Activated naive CD8-positive, alpha-beta T cell (primary cell): ENCODE data around the gene OGT.
"Not testable (repeated sequence)": the region's sequence is repeated elsewhere in the genome, so short reads cannot be mapped to it uniquely, and the experiment has no call there.

ENCODE experiments used
- H3K27ac Mint-ChIP-seq: one replicate; pipeline ENCODE4 v1.8.0; 2021; ENCODE audit warnings: mixed read lengths
- H3K27me3 Mint-ChIP-seq: one replicate; pipeline ENCODE4 v1.8.0; 2021; ENCODE audit warnings: mixed read lengths
- H3K36me3 Mint-ChIP-seq: one replicate; pipeline ENCODE4 v1.8.0; 2021; ENCODE audit warnings: mixed read lengths
- H3K4me1 Mint-ChIP-seq: one replicate; pipeline ENCODE4 v1.8.0; 2021; ENCODE audit warnings: low read depth, mixed read lengths
- H3K4me3 Mint-ChIP-seq: one replicate; pipeline ENCODE4 v1.8.0; 2021; ENCODE audit warnings: mild to moderate bottlenecking, mixed read lengths
- H3K9me3 Mint-ChIP-seq: one replicate; pipeline ENCODE4 v1.8.0; 2021; ENCODE audit warnings: low read depth, mixed read lengths

OGT gene

DNA sequence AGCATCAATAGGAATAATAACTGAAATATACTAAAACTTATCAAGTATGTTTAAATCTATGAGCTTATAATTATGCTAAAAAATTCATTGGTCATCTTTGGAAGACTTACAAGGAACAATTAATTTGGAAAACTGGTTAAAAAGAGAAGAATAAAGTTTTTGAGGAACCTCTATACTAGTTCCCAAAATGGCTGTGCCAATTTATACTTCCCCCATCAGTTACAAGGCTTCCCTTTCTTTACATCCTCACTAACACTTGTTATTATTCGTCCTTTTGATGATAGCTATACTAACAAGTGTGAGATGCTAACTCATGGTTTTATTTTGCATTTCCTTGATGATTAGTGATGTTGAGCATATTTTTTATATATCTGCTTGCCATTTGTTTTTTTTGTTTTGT lies 17.1 kb downstream of the OGT start:
- H3K4me3 Mint-ChIP-seq: peak overlapping the region; percentile 40
- peaks cover 49% of the 10 kb centered on the region for H3K4me1 Mint-ChIP-seq
- peak overlapping the region; percentile 87 for H3K27ac Mint-ChIP-seq
- H3K27me3 Mint-ChIP-seq: no peaks in the 10 kb centered on the region
- no peaks in the 10 kb centered on the region for H3K9me3 Mint-ChIP-seq
- H3K36me3 Mint-ChIP-seq: peaks cover 2% of the 10 kb centered on the region

GRCh38 chrX:71550578-71550977 lies 17.7 kb downstream of the OGT start:
- H3K4me3 Mint-ChIP-seq: peak overlapping the region; percentile 40
- H3K36me3 Mint-ChIP-seq: peaks cover 4% of the 10 kb centered on the region
- peaks cover 47% of the 10 kb centered on the region for H3K4me1 Mint-ChIP-seq
- peak overlapping the region; percentile 87 for H3K27ac Mint-ChIP-seq
- no peaks in the 10 kb centered on the region for H3K27me3 Mint-ChIP-seq
- H3K9me3 Mint-ChIP-seq: no peaks in the 10 kb centered on the region

DNA sequence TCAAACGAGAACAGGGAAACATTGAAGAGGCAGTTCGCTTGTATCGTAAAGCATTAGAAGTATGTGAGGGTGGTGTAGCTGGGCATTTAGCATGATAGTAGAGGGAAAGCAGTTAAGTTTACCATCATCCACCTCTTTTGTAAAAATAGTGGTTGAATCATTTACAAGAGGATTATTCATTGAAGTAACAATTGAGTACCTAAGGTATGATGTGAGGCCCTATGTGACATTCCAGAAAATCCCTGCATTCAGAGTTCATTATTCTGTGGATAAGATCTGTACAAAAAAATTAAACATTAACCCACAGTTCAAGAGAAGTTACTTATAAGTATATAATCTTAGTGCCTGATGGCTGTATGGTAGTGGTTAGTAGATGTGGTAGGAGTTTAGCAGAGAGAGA lies 23.1 kb downstream of the OGT start:
- H3K36me3 Mint-ChIP-seq: peaks cover 4% of the 10 kb centered on the region
- no peak overlapping the region for H3K4me3 Mint-ChIP-seq
- H3K4me1 Mint-ChIP-seq: peaks cover 24% of the 10 kb centered on the region
- H3K27ac Mint-ChIP-seq: peak overlapping the region; percentile 83
- no peaks in the 10 kb centered on the region for H3K9me3 Mint-ChIP-seq
- no peaks in the 10 kb centered on the region for H3K27me3 Mint-ChIP-seq

DNA sequence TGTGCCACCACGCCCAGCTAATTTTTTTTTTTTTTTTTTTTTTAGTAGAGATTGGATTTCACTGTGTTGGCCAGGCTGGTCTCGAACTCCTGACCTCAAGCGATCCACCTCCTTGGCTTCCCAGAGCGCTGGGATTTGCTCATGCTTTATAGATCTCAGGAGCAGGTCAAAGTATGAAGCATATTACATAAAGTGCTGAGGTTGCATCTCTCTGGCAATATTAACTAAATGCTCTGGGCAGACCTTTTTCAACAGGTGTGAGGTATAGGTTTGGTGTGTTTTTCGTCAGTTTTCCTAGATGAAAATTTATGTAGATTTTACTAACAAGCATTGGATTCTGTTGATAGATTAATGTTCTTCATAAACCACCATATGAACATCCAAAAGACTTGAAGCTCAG lies 26.0 kb downstream of the OGT start:
- no peak overlapping the region for H3K27ac Mint-ChIP-seq
- H3K4me1 Mint-ChIP-seq: peaks cover 24% of the 10 kb centered on the region
- H3K9me3 Mint-ChIP-seq: no peaks in the 10 kb centered on the region
- no peak overlapping the region for H3K4me3 Mint-ChIP-seq
- H3K27me3 Mint-ChIP-seq: no peaks in the 10 kb centered on the region
- H3K36me3 Mint-ChIP-seq: peaks cover 9% of the 10 kb centered on the region

- peaks cover 11% of the 10 kb centered on the region for H3K36me3 Mint-ChIP-seq
- H3K27me3 Mint-ChIP-seq, H3K9me3 Mint-ChIP-seq, H3K4me3 Mint-ChIP-seq: not testable (repeated sequence)
- peak overlapping the region; percentile 41 for H3K27ac Mint-ChIP-seq
- H3K4me1 Mint-ChIP-seq: peaks cover 21% of the 10 kb centered on the region
Measured at GRCh38 chrX:71559773-71560172, 26.9 kb downstream of the OGT start.

GRCh38 chrX:71563921-71564320 lies 31.0 kb downstream of the OGT start:
- H3K27me3 Mint-ChIP-seq: no peaks in the 10 kb centered on the region
- peaks cover 23% of the 10 kb centered on the region for H3K4me1 Mint-ChIP-seq
- H3K4me3 Mint-ChIP-seq: no peak overlapping the region
- H3K27ac Mint-ChIP-seq: peak overlapping the region; percentile 81
- peaks cover 9% of the 10 kb centered on the region for H3K36me3 Mint-ChIP-seq
- no peaks in the 10 kb centered on the region for H3K9me3 Mint-ChIP-seq

GRCh38 chrX:71565474-71566041 lies 32.7 kb downstream of the OGT start:
- Mint-ChIP-seq H3K4me1 (peaks cover 23% of the 10 kb centered on the region), H3K27me3 (no peaks in the 10 kb centered on the region), H3K36me3 (peaks cover 9% of the 10 kb centered on the region), H3K27ac (peak overlapping the region; percentile 78), H3K4me3 (no peak overlapping the region), H3K9me3 (no peaks in the 10 kb centered on the region)

GRCh38 chrX:71571390-71571789 lies 38.5 kb downstream of the OGT start:
- peaks cover 13% of the 10 kb centered on the region for H3K4me1 Mint-ChIP-seq
- not testable (repeated sequence) for H3K36me3 Mint-ChIP-seq, H3K27me3 Mint-ChIP-seq, H3K4me3 Mint-ChIP-seq, H3K27ac Mint-ChIP-seq, H3K9me3 Mint-ChIP-seq

GRCh38 chrX:71573590-71573989 lies 40.7 kb downstream of the OGT start:
- Mint-ChIP-seq H3K27me3 (no peaks in the 10 kb centered on the region), H3K27ac (peak overlapping the region; percentile 64), H3K4me1 (peaks cover 17% of the 10 kb centered on the region), H3K36me3 (no peaks in the 10 kb centered on the region), H3K4me3 (no peak overlapping the region), H3K9me3 (no peaks in the 10 kb centered on the region)

DNA sequence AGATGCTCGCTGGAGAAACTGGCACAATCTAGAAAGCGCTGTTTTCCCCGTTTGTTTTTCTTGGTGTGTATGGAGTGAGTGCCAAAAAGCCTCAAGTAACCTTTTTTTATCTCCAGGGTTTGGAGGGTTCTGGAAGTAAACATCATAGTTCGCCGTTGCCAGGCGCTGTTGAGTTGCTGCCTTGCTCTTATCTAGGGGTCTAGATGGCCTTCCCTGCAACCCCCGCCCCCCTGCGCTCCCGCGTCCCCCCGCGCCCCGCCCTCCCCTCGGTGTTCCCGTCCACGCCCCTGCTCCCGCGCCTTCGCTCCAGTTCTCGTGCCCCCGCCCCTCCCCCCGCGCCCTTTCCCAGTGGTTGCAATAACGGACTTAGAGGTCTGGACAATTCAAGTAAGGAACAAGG lies 44.8 kb downstream of the OGT start:
- Mint-ChIP-seq H3K4me1 (peaks cover 14% of the 10 kb centered on the region), H3K27me3 (no peaks in the 10 kb centered on the region), H3K9me3 (no peaks in the 10 kb centered on the region), H3K36me3 (no peaks in the 10 kb centered on the region), H3K4me3 (no peak overlapping the region), H3K27ac (no peak overlapping the region)

DNA sequence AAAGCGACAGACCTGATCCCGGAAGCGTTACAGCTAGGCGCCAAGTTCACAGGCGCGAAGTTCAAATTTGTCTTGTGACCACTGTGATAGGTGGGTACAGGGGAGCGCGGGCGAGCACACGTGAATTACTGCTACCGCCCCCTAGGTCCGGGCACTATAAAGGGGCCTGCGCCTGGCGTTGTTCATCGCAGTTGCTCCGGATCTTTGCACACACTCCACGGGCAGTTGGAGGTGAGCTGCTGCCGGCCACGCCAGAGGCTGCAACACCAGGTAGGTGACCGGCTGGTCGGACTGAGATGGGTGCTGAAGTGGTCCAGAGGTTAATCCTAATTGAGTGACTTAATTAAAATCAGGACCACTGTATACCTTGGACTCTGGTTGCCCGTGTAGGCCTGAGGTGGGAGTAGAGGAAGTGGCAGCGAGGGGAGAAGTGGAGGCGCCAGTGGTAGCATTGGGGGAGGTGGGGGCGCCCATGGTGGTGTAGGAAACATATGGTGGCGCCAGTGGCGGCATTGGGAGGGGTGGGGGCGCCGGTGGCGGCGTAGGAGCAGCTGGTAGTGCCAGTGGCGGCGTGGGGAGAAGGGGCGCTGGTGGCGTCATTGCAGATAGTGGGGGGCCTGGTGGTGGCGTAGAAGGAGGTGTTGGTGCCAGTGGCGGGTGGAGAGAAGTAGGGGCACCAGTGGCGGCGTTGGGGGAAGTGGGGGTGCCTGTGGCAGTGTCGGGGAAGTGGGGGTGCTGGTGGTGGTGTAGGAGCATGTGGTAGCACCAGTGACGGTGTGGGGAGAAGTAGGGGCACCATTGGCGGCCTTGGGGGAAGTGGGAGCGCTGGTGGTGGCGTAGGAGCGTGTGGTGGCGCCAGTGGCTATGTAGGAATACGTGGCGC lies 45.6 kb downstream of the OGT start, which contains the start of gene GCNA:
Gene GCNA, plus strand, starts transcription at position 185 of the 883 bp plus-strand sequence. CDS start 2,385 bp downstream, outside the sequence.
- H3K36me3 Mint-ChIP-seq: no peaks in the 10 kb centered on the region
- H3K4me3 Mint-ChIP-seq: no peak within 1 kb of the TSS
- no peaks in the 10 kb centered on the region for H3K27me3 Mint-ChIP-seq
- H3K27ac Mint-ChIP-seq: peak within 1 kb of the TSS; percentile 46
- peaks cover 12% of the 10 kb centered on the region for H3K4me1 Mint-ChIP-seq
- no peaks in the 10 kb centered on the region for H3K9me3 Mint-ChIP-seq

DNA sequence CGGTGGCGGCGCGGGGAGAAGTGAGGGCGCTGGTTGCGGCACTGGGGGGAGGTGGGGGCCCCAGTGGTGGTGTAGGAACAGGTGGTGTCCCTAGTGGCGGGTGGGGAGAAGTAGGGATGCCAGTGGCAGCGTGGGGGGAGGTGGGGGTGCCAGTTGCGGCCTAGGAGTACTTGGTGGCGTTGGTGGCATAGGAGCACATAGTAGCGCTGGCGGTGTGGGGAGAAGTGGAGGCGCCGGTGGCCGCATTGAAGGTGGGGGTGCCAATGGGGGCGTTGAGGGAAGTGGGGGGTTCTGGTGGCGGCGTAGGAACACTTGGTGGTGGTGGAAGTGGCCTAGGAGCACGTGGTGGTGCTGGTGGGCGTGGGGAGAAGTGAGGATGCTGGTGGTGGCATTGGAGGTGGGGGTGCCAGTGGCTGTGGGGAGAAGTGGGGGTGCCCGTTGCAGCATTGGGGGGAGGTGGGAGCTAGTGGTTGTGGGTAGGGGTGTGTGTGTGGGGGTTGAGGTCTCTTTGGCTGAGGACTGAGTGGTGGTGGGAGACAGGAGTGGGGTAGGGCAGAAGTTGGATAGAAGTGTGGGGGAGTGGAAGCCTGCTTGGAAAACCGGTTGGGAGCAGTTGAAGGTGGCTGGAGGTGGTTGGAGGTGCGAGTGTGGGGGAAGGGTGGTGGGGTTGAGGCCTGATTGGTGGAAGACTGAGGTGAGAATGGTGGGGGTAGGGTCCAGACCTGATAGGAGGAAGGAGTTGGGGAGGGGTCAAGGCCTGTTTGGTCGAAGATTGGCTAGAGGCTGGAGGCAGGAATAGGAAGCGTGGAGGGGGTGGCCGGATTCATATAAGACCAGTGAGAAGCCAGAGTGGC lies 46.5 kb downstream of the OGT start:
- Mint-ChIP-seq H3K4me3 (no peak overlapping the region), H3K27me3 (no peaks in the 10 kb centered on the region), H3K27ac (peak overlapping the region; percentile 46), H3K9me3 (no peaks in the 10 kb centered on the region), H3K4me1 (peaks cover 12% of the 10 kb centered on the region), H3K36me3 (no peaks in the 10 kb centered on the region)

DNA sequence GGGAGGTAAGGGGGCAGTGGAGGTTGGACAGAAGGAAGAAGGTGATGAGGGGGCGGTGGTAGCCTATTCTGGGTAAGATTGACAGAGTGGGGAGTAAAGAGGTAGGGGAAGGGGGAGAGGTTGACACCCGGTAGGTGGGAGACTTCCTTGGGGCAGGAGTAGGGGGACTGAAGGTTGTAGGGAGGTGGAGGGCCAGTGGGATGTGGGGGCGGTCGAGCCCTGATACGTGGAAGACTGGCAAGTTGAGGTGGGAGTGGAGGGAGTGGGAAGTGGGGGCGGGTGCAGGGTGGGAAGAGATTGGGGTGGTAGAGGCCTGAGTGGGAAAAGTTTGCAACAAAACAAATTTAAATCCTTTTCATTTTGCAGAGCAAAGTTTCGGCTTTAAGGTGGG lies 47.1 kb downstream of the OGT start:
- Mint-ChIP-seq H3K36me3 (no peaks in the 10 kb centered on the region), H3K4me3 (no peak overlapping the region), H3K4me1 (peaks cover 12% of the 10 kb centered on the region), H3K9me3 (no peaks in the 10 kb centered on the region), H3K27me3 (no peaks in the 10 kb centered on the region), H3K27ac (no peak overlapping the region)

DNA sequence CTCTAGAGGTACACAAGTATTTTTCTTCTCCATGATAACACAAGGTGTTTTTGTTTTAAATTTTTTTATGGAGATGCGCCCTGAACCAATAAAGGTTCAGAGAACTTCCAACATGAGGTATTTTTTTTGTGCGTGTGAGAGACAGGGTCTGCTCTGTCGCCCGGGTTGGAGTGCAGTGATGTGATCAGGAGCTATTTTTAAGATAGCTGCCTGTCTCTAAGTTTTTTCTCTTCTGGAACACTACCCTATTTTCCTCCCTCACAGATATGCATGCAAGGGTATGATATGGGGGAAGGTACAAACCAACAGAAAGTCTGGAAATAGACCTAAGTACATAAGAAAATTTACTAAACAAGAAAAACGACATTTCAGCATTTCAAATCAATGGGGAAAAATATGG lies 48.3 kb downstream of the OGT start:
- H3K9me3 Mint-ChIP-seq: no peaks in the 10 kb centered on the region
- no peak overlapping the region for H3K4me3 Mint-ChIP-seq
- no peak overlapping the region for H3K27ac Mint-ChIP-seq
- H3K36me3 Mint-ChIP-seq: no peaks in the 10 kb centered on the region
- peaks cover 15% of the 10 kb centered on the region for H3K4me1 Mint-ChIP-seq
- no peaks in the 10 kb centered on the region for H3K27me3 Mint-ChIP-seq

DNA sequence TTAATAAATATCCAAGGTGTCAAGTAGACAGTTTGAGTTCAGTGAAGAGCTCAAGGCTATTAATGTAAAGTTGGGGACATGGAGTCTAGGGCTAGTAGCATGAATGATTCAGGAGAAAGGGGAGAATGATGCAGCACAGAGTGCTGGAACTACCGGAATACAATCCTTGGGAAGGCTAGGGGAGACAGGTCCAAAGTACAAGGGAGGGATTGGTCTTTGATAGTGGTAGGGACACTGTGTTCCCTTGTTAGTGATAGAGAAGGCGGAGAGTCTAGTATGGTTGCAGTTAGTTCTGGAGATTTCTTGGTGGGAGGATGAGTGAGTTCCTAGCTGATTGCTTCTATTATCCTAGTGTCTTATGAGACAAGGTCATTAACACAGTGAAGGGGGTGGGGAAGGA lies 54.0 kb downstream of the OGT start:
- H3K4me3 Mint-ChIP-seq: no peak overlapping the region
- H3K4me1 Mint-ChIP-seq: peaks cover 7% of the 10 kb centered on the region
- H3K27me3 Mint-ChIP-seq: no peaks in the 10 kb centered on the region
- no peak overlapping the region for H3K27ac Mint-ChIP-seq
- no peaks in the 10 kb centered on the region for H3K36me3 Mint-ChIP-seq
- H3K9me3 Mint-ChIP-seq: no peaks in the 10 kb centered on the region
